ENCODE results near the gene EIF5A. TPM values are rescaled to one million over a fixed set of nuclear protein-coding genes. Genes with fewer than 3 reads are reported as not detected.

EIF5A gene
- total and polyA plus RNA-seq, 12 donors = 110 to 666 (median 342) TPM

- H3K27ac ChIP-seq = no peak overlapping the region
- no peaks in the 10 kb centered on the region for H3K27me3 ChIP-seq
- no peaks in the 10 kb centered on the region for H3K9me3 ChIP-seq (replicated peaks in 1 of 3)
- peaks cover 0 to 75% of the 10 kb centered on the region in 2 donors for H3K36me3 ChIP-seq (replicated peaks in 1 of 2)
- H3K4me1 ChIP-seq (replicated peaks in 1 of 2) = no peaks in the 10 kb centered on the region
- intact Hi-C loops (cut with DNase I) = loop anchor here in 1 of 2 donors (2.0 kb wide), 1 partner anchor 76 kb away; no protein-coding TSS in a partner anchor
- no peak for TF ChIP-seq POLR2A (IDR thresholded peaks at IDR 0.05)
- TF ChIP-seq, protein P1, sequence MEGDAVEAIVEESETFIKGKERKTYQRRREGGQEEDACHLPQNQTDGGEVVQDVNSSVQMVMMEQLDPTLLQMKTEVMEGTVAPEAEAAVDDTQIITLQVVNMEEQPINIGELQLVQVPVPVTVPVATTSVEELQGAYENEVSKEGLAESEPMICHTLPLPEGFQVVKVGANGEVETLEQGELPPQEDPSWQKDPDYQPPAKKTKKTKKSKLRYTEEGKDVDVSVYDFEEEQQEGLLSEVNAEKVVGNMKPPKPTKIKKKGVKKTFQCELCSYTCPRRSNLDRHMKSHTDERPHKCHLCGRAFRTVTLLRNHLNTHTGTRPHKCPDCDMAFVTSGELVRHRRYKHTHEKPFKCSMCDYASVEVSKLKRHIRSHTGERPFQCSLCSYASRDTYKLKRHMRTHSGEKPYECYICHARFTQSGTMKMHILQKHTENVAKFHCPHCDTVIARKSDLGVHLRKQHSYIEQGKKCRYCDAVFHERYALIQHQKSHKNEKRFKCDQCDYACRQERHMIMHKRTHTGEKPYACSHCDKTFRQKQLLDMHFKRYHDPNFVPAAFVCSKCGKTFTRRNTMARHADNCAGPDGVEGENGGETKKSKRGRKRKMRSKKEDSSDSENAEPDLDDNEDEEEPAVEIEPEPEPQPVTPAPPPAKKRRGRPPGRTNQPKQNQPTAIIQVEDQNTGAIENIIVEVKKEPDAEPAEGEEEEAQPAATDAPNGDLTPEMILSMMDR (IDR thresholded peaks at IDR 0.05) = no peak
- WGBS, 4 donors = 91 to 94% (median 93%) methylated on average over 16 to 22 of the region's 22 CpGs
- no peak overlapping the region for H3K4me3 ChIP-seq
- DNase-seq = no peak
Measured at GRCh38 chr17:7322520-7323194, 15.2 kb downstream of the EIF5A start.

DNA sequence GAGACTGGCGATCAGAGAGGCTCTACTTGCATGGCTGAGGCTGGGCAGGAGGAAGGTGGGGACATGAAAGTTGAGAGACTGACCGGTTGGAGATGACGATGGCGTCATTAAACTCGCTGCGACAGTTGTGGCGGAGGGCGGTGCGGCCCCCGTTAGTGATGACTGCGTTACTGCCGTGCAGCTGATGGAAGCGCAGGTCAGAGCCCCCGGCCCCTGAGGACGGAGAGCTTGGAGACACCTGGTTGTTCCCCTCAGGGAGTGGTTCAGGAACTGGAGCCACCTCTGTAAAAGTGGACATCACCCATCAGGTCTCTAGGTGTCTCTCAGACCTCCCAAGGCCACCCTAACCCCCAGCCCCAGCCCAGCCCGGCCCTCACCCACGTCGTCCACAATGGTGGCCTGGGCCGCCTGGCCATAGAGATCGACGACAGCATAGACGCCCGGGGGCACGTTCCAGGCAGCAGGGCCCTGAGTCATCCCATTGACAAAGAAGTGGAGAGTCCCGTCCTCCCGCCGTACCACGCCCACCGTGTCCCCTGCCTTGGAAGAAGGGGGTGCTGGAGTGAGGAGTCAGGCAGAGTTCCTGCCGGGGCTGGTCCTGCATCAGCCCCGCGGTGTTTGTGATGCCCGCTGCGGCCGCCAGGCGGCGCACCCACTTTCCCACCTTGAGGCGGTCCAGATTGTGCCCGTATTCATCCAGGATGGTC, 16.5 kb downstream of the EIF5A start:
- peak in 2 of 7 donors; percentile 70 to 71 for DNase-seq
- H3K36me3 ChIP-seq (replicated peaks in 1 of 2) = peaks cover 0 to 63% of the 10 kb centered on the region in 2 donors

GRCh38 chr17:7324438-7324779, 17.0 kb downstream of the EIF5A start:
- Histone ChIP-seq H3K9me3 (replicated peaks in 1 of 3) (no peaks in the 10 kb centered on the region), H3K27ac (no peak overlapping the region), H3K36me3 (replicated peaks in 1 of 2) (peaks cover 0 to 61% of the 10 kb centered on the region in 2 donors), H3K27me3 (no peaks in the 10 kb centered on the region), H3K4me1 (replicated peaks in 1 of 2) (peaks cover 0 to 11% of the 10 kb centered on the region in 2 donors), H3K4me3 (no peak overlapping the region)
- intact Hi-C loops (cut with DNase I) = no loop called here
- DNase-seq = no peak
- TF ChIP-seq POLR2A (IDR thresholded peaks at IDR 0.05) = no peak
- TF ChIP-seq, protein P1 (IDR thresholded peaks at IDR 0.05) = peak in 1 of 6 experiments; percentile 6
- WGBS, 4 donors = 77 to 90% (median 86%) methylated on average over 1 to 3 of the region's 3 CpGs

More for the DNA sequence above, 16.5 kb downstream of the EIF5A start:
- Histone ChIP-seq H3K27ac (no peak overlapping the region), H3K27me3 (no peaks in the 10 kb centered on the region), H3K9me3 (replicated peaks in 1 of 3) (no peaks in the 10 kb centered on the region), H3K4me1 (replicated peaks in 1 of 2) (peaks cover 0 to 11% of the 10 kb centered on the region in 2 donors), H3K4me3 (no peak overlapping the region)
- intact Hi-C loops (cut with DNase I) = loop anchor here in 1 of 2 donors (2.0 kb wide), 1 partner anchor 75 kb away; no protein-coding TSS in a partner anchor
- WGBS, 4 donors = 57 to 89% (median 73%) methylated on average over 13 to 39 of the region's 39 CpGs
- TF ChIP-seq, protein P1 (IDR thresholded peaks at IDR 0.05) = peak; percentile 62 to 79 (median 70)
- TF ChIP-seq POLR2A (IDR thresholded peaks at IDR 0.05) = no peak

- WGBS, 4 donors = 91 to 96% (median 92%) methylated on average over 16 to 19 of the region's 19 CpGs
Measured at GRCh38 chr17:7325031-7325528, 17.7 kb downstream of the EIF5A start.

More at GRCh38 chr17:7325031-7325528, 17.7 kb downstream of the EIF5A start:
- no peaks in the 10 kb centered on the region for H3K9me3 ChIP-seq (replicated peaks in 1 of 3)
- H3K36me3 ChIP-seq (replicated peaks in 1 of 2) = peaks cover 0 to 59% of the 10 kb centered on the region in 2 donors
- H3K4me3 ChIP-seq = no peak overlapping the region
- no peaks in the 10 kb centered on the region for H3K27me3 ChIP-seq
- no peak overlapping the region for H3K27ac ChIP-seq
- DNase-seq = no peak
- TF ChIP-seq, protein P1 (IDR thresholded peaks at IDR 0.05) = no peak
- no peak for TF ChIP-seq POLR2A (IDR thresholded peaks at IDR 0.05)
- intact Hi-C loops (cut with DNase I) = no loop called here
- peaks cover 0 to 11% of the 10 kb centered on the region in 2 donors for H3K4me1 ChIP-seq (replicated peaks in 1 of 2)

Measured in adrenal gland (tissue), 12 donors.